Prostate gland (tissue), 2 donors: ENCODE measurements around the gene TNS3. TPM values are rescaled to one million over a fixed set of nuclear protein-coding genes. Genes with fewer than 3 reads are reported as not detected.
"Not testable (repeated sequence)": the region's sequence is repeated elsewhere in the genome, so short reads cannot be mapped to it uniquely, and the experiment has no call there.

Experiments
- DNase-seq: peaks from one replicate; pipeline ENCODE4 v3.0.0-alpha.2; 2019; ENCODE audit warnings: low spot score
- H3K27ac ChIP-seq, 2 donors: fragments of 200-600 bp; sonication (generic); 2 replicates each; pipeline ENCODE4 v1.5.1; 2017 to 2019
- H3K27me3 ChIP-seq: fragments of 200-600 bp; sonication (generic); replicated peaks from 2 replicates; pipeline ENCODE4 v1.5.1; 2019; ENCODE audit not compliant: insufficient read depth
- H3K36me3 ChIP-seq, 2 donors: fragments of 200-600 bp; sonication (generic); 1 replicate in 1 of 2; 2 replicates in 1 of 2; pipeline versions ENCODE4 v1.5.1 to v1.8.1; 2017 to 2019
- H3K4me1 ChIP-seq: fragments of 200-600 bp; sonication (generic); replicated peaks from 2 replicates; pipeline ENCODE4 v1.5.1; 2019
- H3K4me3 ChIP-seq, 2 donors: fragments of 200-600 bp; sonication (generic); 2 replicates each; pipeline ENCODE4 v1.5.1; 2017 to 2019
- H3K9me3 ChIP-seq: fragments of 200-600 bp; sonication (generic); 2 replicates; pipeline ENCODE4 v1.5.1; 2017
- CTCF ChIP-seq, 4 experiments: fragments of 200-600 bp in 2 of 4; fragments of 450-650 bp in 2 of 4; sonication (generic) in 2 of 4; IDR thresholded peaks; 1 replicate in 3 of 4; 2 replicates in 1 of 4; pipeline ENCODE4 v1.5.1; 2016 to 2019; ENCODE audit warnings: antibody characterized with exemption in 4 of 4, mild to moderate bottlenecking in 2 of 4, moderate library complexity in 2 of 4
- POLR2A ChIP-seq: fragments of 450-650 bp; IDR thresholded peaks from one replicate; pipeline ENCODE4 v1.6.1; 2016; ENCODE audit warnings: antibody characterized with exemption, mild to moderate bottlenecking
- POLR2AphosphoS5 ChIP-seq: sonication (generic); formaldehyde crosslinking; IDR thresholded peaks from one replicate; pipeline ENCODE4 v1.6.1; 2017; ENCODE audit warnings: antibody characterized with exemption
- WGBS: methylation state at CpG from one replicate; pipeline ENCODE4 v1.1.5; 2018; 5-methylcytosine and 5-hydroxymethylcytosine counted together
- intact Hi-C: fragments of 100-400 bp; cut with DNase I; formaldehyde crosslinking; loops from one replicate; pipeline ENCODE4 v1.14.2; 2022
- total RNA-seq, 2 donors: library from RNA; depleted of rRNA; stranded (reverse); fragments of >200 nt; gene quantifications; one replicate each; pipeline ENCODE4 v1.1.0, GENCODE V29; 2016

Gene TNS3
- total RNA-seq, 2 donors from 2014 or later = 19.5 to 95.8 TPM

- DNase-seq = no peak
- no peaks in the 10 kb centered on the region for H3K36me3 ChIP-seq
- 94% methylated on average over 4 of the region's 4 CpGs for WGBS
- H3K4me1 ChIP-seq = no peaks in the 10 kb centered on the region
- intact Hi-C loops = no loop called here
- no peak overlapping the region for H3K27ac ChIP-seq
- no peaks in the 10 kb centered on the region for H3K27me3 ChIP-seq
- no peaks in the 10 kb centered on the region for H3K9me3 ChIP-seq
- H3K4me3 ChIP-seq = no peak overlapping the region
- TF ChIP-seq CTCF (IDR thresholded peaks at IDR 0.05) (no peak), POLR2AphosphoS5 (no peak), POLR2A (no peak)
Measured at GRCh38 chr7:47543056-47543455, 38.9 kb downstream of the TNS3 start.

GRCh38 chr7:47542051-47542450 is 39.9 kb downstream of the TNS3 start:
- peaks cover 3% of the 10 kb centered on the region for H3K4me1 ChIP-seq
- H3K4me3 ChIP-seq = no peak overlapping the region
- DNase-seq = no peak
- 99% methylated on average over 3 of the region's 3 CpGs for WGBS
- H3K9me3 ChIP-seq = no peaks in the 10 kb centered on the region
- H3K27me3 ChIP-seq = no peaks in the 10 kb centered on the region
- intact Hi-C loops = no loop called here
- TF ChIP-seq POLR2AphosphoS5 (no peak), POLR2A (no peak), CTCF (IDR thresholded peaks at IDR 0.05) (no peak)
- H3K36me3 ChIP-seq = no peaks in the 10 kb centered on the region
- H3K27ac ChIP-seq = no peak overlapping the region

- H3K27me3 ChIP-seq, H3K4me3 ChIP-seq, H3K27ac ChIP-seq, H3K36me3 ChIP-seq, H3K4me1 ChIP-seq, H3K9me3 ChIP-seq, intact Hi-C loops, DNase-seq: not testable (repeated sequence)
- WGBS = 93% methylated on average over 9 of the region's 9 CpGs
Measured at GRCh38 chr7:47541485-47541884, 40.4 kb downstream of the TNS3 start.

GRCh38 chr7:47540387-47541350 is 41.2 kb downstream of the TNS3 start:
- Histone ChIP-seq H3K27ac (no peak overlapping the region), H3K4me3 (no peak overlapping the region), H3K9me3 (no peaks in the 10 kb centered on the region), H3K4me1 (peaks cover 3% of the 10 kb centered on the region), H3K36me3 (no peaks in the 10 kb centered on the region), H3K27me3 (no peaks in the 10 kb centered on the region)
- intact Hi-C loops = no loop called here
- no peak for DNase-seq
- TF ChIP-seq CTCF (IDR thresholded peaks at IDR 0.05) (no peak), POLR2AphosphoS5 (no peak), POLR2A (no peak)
- 89% methylated on average over 22 of the region's 22 CpGs for WGBS

- intact Hi-C loops = no loop called here
- no peak for DNase-seq
- H3K27me3 ChIP-seq = no peaks in the 10 kb centered on the region
- no peaks in the 10 kb centered on the region for H3K36me3 ChIP-seq
- H3K4me1 ChIP-seq = peaks cover 3% of the 10 kb centered on the region
- WGBS = 92% methylated on average over 4 of the region's 4 CpGs
- no peak overlapping the region for H3K4me3 ChIP-seq
- TF ChIP-seq CTCF (IDR thresholded peaks at IDR 0.05) = no peak
- TF ChIP-seq POLR2AphosphoS5 = no peak
- TF ChIP-seq POLR2A = no peak
- no peaks in the 10 kb centered on the region for H3K9me3 ChIP-seq
- no peak overlapping the region for H3K27ac ChIP-seq
Measured at GRCh38 chr7:47540053-47540386, 41.9 kb downstream of the TNS3 start.
